Heart left ventricle (tissue), 13 donors: Measurements from ENCODE around the gene CREM.

Experiments
- POLR2A ChIP-seq, 2 donors: fragments of 450-650 bp; IDR thresholded peaks; one replicate each; pipeline ENCODE4 v1.6.1; 2017; ENCODE audit warnings: antibody characterized with exemption in 2 of 2, mild to moderate bottlenecking in 2 of 2, moderate library complexity in 2 of 2
- TF ChIP-seq, protein P1 (sequence below), 12 donors: fragments of 200-600 bp; sonication (generic) in 4 of 12; IDR thresholded peaks; one replicate each; pipeline versions ENCODE4 v1.5.0 to v1.8.0; 2018 to 2022; ENCODE audit warnings: antibody characterized with exemption in 12 of 12, mild to moderate bottlenecking in 5 of 12
- donor health status: ischemic (EF 13 %, LVEDD 7.1; RV severe dilation, severe dysfunction).
- donor health status: DM: no; HTN: yes; CAD: no.
- donor health status: DM: no; HTN: no; CAD: no.
- donor health status: ischemic (EF 25% LVEDD 6.9; RV normal size, moderate dysfunction).
- donor health status: ischemic (EF 25% LVEDD 5.7; RV mildly dilated, moderate dysfunction).
- donor health status: ischemic (EF 35%, LVEDD 5.7; RV mildly dilated, moderate dysfunction).
- donor health status: nonischemic (EF 11% LVEDD 7.7; RV severe dilation, severe dysfunction).
- donor health status: DM: yes; HTN: yes; CAD: no.
- donor health status: PGD.
- donor health status: ischemic (EF 29% LVEDD 5.4; RV normal size, mild dysfunction).
- donor health status: nonischemic (EF 23%, LVEDD 6.1; RV moderate dilation, normal function).

DNA sequence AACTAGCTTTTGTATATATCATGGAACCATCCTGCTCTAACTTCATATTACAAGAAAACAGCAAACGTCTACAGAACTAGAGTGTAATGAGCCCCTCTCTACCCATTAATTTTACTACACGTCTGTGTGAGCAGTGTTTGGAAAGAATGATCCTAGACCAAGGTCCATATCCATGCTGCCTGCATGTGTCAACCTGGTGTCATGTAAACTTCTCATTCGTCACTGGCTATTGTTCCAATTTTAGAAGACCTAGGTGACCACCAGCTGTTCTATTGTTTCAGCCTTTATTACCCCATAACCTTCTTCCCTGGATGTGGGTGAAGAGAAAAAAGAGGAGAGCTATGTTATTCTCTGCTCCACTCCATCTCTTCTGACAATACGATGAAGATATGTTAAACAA is 77.1 kb downstream of the CREM start:
- TF ChIP-seq, protein P1, sequence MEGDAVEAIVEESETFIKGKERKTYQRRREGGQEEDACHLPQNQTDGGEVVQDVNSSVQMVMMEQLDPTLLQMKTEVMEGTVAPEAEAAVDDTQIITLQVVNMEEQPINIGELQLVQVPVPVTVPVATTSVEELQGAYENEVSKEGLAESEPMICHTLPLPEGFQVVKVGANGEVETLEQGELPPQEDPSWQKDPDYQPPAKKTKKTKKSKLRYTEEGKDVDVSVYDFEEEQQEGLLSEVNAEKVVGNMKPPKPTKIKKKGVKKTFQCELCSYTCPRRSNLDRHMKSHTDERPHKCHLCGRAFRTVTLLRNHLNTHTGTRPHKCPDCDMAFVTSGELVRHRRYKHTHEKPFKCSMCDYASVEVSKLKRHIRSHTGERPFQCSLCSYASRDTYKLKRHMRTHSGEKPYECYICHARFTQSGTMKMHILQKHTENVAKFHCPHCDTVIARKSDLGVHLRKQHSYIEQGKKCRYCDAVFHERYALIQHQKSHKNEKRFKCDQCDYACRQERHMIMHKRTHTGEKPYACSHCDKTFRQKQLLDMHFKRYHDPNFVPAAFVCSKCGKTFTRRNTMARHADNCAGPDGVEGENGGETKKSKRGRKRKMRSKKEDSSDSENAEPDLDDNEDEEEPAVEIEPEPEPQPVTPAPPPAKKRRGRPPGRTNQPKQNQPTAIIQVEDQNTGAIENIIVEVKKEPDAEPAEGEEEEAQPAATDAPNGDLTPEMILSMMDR (IDR thresholded peaks at IDR 0.05) = no peak
- TF ChIP-seq POLR2A (IDR thresholded peaks at IDR 0.05) = no peak
